KMS-11 (cell line): ENCODE results near the gene FOXJ3.

Experiments used
- H2AFZ ChIP-seq: fragments of 200-600 bp; sonication (generic); 2 replicates; pipeline ENCODE4 v1.6.1; 2016; ENCODE audit warnings: antibody characterized with exemption, mixed run types, low read depth
- H3K27ac ChIP-seq: fragments of 200-600 bp; sonication (generic); 2 replicates; pipeline ENCODE4 v1.6.1; 2016; ENCODE audit warnings: mild to moderate bottlenecking, mixed run types
- H3K27me3 ChIP-seq: fragments of 200-600 bp; sonication (generic); 2 replicates; pipeline ENCODE4 v1.6.1; 2017; ENCODE audit warnings: mild to moderate bottlenecking, low read depth, mixed run types, moderate library complexity; ENCODE audit not compliant: insufficient read depth
- H3K36me3 ChIP-seq: fragments of 200-600 bp; sonication (generic); 2 replicates; pipeline ENCODE4 v1.6.1; 2017; ENCODE audit warnings: mild to moderate bottlenecking, mixed run types; ENCODE audit not compliant: insufficient read depth
- H3K4me1 ChIP-seq: fragments of 200-600 bp; sonication (generic); 2 replicates; pipeline ENCODE4 v1.6.1; 2016; ENCODE audit warnings: mild to moderate bottlenecking, low read depth, mixed run types; ENCODE audit not compliant: poor library complexity, severe bottlenecking
- H3K4me2 ChIP-seq: fragments of 200-600 bp; sonication (generic); 2 replicates; pipeline ENCODE4 v1.7.0; 2016; ENCODE audit warnings: mild to moderate bottlenecking, mixed run types
- H3K4me3 ChIP-seq: fragments of 200-600 bp; sonication (generic); IDR thresholded peaks from 2 replicates; pipeline ENCODE4 v1.6.1; 2017; ENCODE audit warnings: low read depth, low read length, mixed read lengths; ENCODE audit not compliant: insufficient read depth
- H3K79me2 ChIP-seq: fragments of 200-600 bp; sonication (generic); 2 replicates; pipeline ENCODE4 v1.6.1; 2016; ENCODE audit warnings: low read depth, mixed run types; ENCODE audit not compliant: insufficient read depth
- H3K9ac ChIP-seq: fragments of 200-600 bp; sonication (generic); 2 replicates; pipeline ENCODE4 v1.6.1; 2016; ENCODE audit warnings: mild to moderate bottlenecking, mixed run types
- H4K20me1 ChIP-seq: fragments of 200-600 bp; sonication (generic); 2 replicates; pipeline ENCODE4 v1.6.1; 2016; ENCODE audit warnings: mild to moderate bottlenecking, mixed run types; ENCODE audit not compliant: insufficient read depth
- TF ChIP-seq, protein P1 (sequence below): fragments of 200-600 bp; sonication (generic); conservative IDR thresholded peaks from 2 replicates; pipeline ENCODE4 v1.6.1; 2017; ENCODE audit warnings: low read depth, mild to moderate bottlenecking, antibody characterized with exemption, low read length, moderate library complexity, mixed read lengths

Gene FOXJ3

DNA sequence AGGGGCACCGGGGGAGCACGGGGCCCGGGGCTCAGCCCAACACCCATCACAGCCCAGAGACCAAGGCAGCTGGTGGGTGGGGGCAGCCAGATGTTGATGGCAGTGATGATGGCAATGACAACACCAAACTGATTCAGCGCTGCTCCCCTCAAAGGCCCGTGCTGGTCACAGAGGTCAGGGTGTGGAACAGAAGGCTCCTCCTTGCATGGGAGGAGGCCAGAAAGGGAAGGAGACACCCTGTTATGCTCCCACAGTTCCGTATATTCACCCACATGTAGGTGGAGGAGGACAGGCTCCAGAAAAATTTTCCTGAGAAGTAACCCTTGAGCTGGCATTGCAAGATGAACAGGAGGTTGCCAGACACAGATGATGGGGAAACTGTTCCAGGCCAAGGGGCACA is 181.4 kb downstream of the FOXJ3 start:
- no peaks in the 10 kb centered on the region for H3K27me3 ChIP-seq

DNA sequence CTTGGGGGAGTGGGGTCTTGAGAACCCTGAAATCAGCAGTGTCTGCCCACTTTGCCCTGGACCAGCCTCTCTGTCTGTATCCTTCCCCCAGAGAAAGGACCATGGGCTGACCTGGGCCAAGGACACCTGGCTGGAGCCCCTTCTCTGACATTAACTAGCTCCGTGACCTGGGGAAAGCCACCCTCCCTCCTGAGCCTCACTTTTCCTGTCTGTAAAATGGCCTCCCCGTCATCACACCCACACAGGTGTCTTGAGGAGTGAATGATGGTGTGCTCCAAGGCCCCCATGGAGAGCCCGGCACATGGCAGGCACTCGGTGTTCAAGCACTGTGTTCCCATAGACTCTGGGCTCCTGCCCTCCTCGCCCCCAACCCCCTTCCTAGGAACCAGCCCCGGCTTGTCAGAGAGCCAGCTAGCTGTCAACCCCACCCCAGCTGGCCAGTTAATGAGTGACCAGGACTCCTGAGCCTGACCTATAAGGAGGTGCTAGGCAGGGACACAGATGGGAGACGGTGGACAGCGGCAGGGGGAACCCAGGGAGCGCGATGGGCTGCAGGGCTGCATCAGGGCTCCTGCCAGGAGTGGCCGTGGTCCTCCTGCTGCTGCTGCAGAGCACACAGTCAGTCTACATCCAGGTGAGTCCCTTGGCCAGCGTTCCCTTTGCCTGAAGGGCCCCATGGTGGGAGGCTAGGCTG is 182.0 kb downstream of the FOXJ3 start, which contains the start of gene GUCA2B:
Gene GUCA2B (plus strand): TSS at position 504 of the 694 bp plus-strand sequence. CDS start 41 bp downstream, at position 545.
- Histone ChIP-seq H3K4me2 (no peak within 1 kb of the TSS), H3K27ac (no peak within 1 kb of the TSS), H3K9ac (no peak within 1 kb of the TSS), H3K79me2 (no peaks in the 10 kb centered on the region), H3K36me3 (no peaks in the 10 kb centered on the region), H2AFZ (no peak within 1 kb of the TSS), H3K4me3 (no peak within 1 kb of the TSS), H3K4me1 (no peaks in the 10 kb centered on the region), H3K27me3 (no peaks in the 10 kb centered on the region), H4K20me1 (no peaks in the 10 kb centered on the region)
- TF ChIP-seq, protein P1, sequence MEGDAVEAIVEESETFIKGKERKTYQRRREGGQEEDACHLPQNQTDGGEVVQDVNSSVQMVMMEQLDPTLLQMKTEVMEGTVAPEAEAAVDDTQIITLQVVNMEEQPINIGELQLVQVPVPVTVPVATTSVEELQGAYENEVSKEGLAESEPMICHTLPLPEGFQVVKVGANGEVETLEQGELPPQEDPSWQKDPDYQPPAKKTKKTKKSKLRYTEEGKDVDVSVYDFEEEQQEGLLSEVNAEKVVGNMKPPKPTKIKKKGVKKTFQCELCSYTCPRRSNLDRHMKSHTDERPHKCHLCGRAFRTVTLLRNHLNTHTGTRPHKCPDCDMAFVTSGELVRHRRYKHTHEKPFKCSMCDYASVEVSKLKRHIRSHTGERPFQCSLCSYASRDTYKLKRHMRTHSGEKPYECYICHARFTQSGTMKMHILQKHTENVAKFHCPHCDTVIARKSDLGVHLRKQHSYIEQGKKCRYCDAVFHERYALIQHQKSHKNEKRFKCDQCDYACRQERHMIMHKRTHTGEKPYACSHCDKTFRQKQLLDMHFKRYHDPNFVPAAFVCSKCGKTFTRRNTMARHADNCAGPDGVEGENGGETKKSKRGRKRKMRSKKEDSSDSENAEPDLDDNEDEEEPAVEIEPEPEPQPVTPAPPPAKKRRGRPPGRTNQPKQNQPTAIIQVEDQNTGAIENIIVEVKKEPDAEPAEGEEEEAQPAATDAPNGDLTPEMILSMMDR: no peak

More for the DNA sequence above, 181.4 kb downstream of the FOXJ3 start:
- Histone ChIP-seq H4K20me1 (no peaks in the 10 kb centered on the region), H3K9ac (no peak overlapping the region), H2AFZ (no peak overlapping the region), H3K4me1 (no peaks in the 10 kb centered on the region), H3K4me3 (no peak overlapping the region), H3K79me2 (no peaks in the 10 kb centered on the region), H3K4me2 (no peak overlapping the region), H3K27ac (no peak overlapping the region), H3K36me3 (no peaks in the 10 kb centered on the region)
- TF ChIP-seq, protein P1: no peak

DNA sequence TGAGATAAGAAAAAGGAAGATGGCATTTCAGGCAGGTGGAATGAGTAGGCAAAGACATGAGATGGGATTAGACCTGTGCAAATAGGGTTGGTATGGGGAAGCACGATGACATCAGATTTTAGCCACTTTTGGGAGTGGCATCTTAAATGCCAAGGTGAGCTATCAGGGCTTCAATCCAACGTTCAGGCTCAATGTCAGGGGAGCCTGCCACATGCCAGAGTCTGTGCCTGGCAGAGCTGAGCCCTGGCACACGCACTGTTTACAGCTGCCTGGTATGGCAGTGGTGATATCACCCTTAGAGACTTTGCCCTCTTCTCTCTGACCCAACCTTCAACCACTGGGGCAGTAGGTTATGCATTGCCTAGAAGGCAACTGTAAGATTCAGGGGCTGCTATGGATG is 182.9 kb downstream of the FOXJ3 start:
- H3K9ac ChIP-seq: no peak overlapping the region
- no peak overlapping the region for H3K27ac ChIP-seq
- no peaks in the 10 kb centered on the region for H3K36me3 ChIP-seq
- no peaks in the 10 kb centered on the region for H3K79me2 ChIP-seq
- H4K20me1 ChIP-seq: no peaks in the 10 kb centered on the region
- H3K4me3 ChIP-seq: no peak overlapping the region
- H3K4me2 ChIP-seq: no peak overlapping the region
- TF ChIP-seq, protein P1: no peak
- no peak overlapping the region for H2AFZ ChIP-seq
- no peaks in the 10 kb centered on the region for H3K27me3 ChIP-seq
- no peaks in the 10 kb centered on the region for H3K4me1 ChIP-seq

DNA sequence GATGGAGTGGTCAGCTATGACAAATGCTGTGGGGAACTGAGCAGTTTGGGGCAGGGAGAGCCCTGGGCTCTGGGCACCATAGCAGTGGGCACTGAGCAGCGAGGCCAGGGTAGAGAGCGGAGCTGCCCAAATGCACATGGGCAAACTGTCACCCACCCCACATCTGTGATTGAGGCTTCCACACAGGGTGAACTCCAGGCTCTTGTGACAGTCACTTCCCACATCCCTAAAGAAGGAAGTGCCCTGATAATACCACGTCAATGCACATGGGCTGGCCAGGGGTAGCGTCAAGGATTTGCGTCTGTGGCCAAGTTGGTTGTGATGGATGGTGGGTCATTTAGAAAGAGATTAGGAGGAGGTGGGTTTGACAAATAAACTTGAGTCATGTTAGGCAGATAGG is 184.4 kb downstream of the FOXJ3 start:
- no peaks in the 10 kb centered on the region for H4K20me1 ChIP-seq
- no peaks in the 10 kb centered on the region for H3K4me1 ChIP-seq
- no peak overlapping the region for H3K4me3 ChIP-seq
- no peak overlapping the region for H3K9ac ChIP-seq
- H3K27ac ChIP-seq: no peak overlapping the region
- no peak overlapping the region for H3K4me2 ChIP-seq
- H2AFZ ChIP-seq: no peak overlapping the region
- no peaks in the 10 kb centered on the region for H3K79me2 ChIP-seq
- TF ChIP-seq, protein P1: no peak
- H3K36me3 ChIP-seq: no peaks in the 10 kb centered on the region
- H3K27me3 ChIP-seq: no peaks in the 10 kb centered on the region
